ENCODE measurements around the gene TNFSF8. TPM values are rescaled to one million over a fixed set of nuclear protein-coding genes. Genes with fewer than 3 reads are reported as not detected.
A peak's percentile ranks its signal among the peaks of the same experiment; 100 is the strongest.

The TNFSF8 gene
- total RNA-seq, 1 experiment from 2014 or later: not detected

GRCh38 chr9:114856942-114857315 lies 73.5 kb downstream of the TNFSF8 start:
- BruUV-seq (replicated peaks): no TSS peak
- no peaks in the 10 kb centered on the region for H3K9me3 Mint-ChIP-seq (ENCODE audit: unreplicated experiment)

GRCh38 chr9:114856215-114856941 lies 74.0 kb downstream of the TNFSF8 start:
- ChIA-PET CTCF (interaction anchor here (0.6 to 2.7 kb wide), 8 partner anchors 26 to 1373 kb away, joined by 3 to 6 read pairs (median 3); no protein-coding TSS in a partner anchor), POLR2A (interaction anchor here (0.6 to 1.6 kb wide), 10 partner anchors 9 to 165 kb away, joined by 3 to 6 read pairs (median 4); partner anchors contain the start of gene TNFSF15)
- peaks cover 4% of the 10 kb centered on the region for H3K27me3 Mint-ChIP-seq (ENCODE audit: insufficient read depth, unreplicated experiment)
- peak overlapping the region; percentile 66 for H3K27ac Mint-ChIP-seq (ENCODE audit: low read depth, unreplicated experiment)
- no TSS peak for BruUV-seq (replicated peaks)
- H3K4me1 Mint-ChIP-seq (ENCODE audit: insufficient read depth, unreplicated experiment): peaks cover 25% of the 10 kb centered on the region
- TF ChIP-seq CTCF (IDR thresholded peaks at IDR 0.05; ENCODE audit: unreplicated experiment): no peak
- peak; percentile 23 for DNase-seq (ENCODE audit: unreplicated experiment)
- intact Hi-C loops (cut with micrococcal nuclease): loop anchor here (5.0 kb wide), 1 partner anchor 51 kb away; no protein-coding TSS in a partner anchor
- no peaks in the 10 kb centered on the region for H3K9me3 Mint-ChIP-seq (ENCODE audit: unreplicated experiment)
- peaks cover 5% of the 10 kb centered on the region for H3K36me3 Mint-ChIP-seq (ENCODE audit: insufficient read depth, unreplicated experiment)
- no peak overlapping the region for H3K4me3 Mint-ChIP-seq (ENCODE audit: unreplicated experiment)

More at GRCh38 chr9:114856942-114857315, 73.5 kb downstream of the TNFSF8 start:
- TF ChIP-seq CTCF (IDR thresholded peaks at IDR 0.05; ENCODE audit: unreplicated experiment): no peak
- no peak for DNase-seq (ENCODE audit: unreplicated experiment)
- CTCF ChIA-PET: interaction anchor here (0.7 to 2.7 kb wide), 2 partner anchors 176 to 1373 kb away, joined by 3 to 6 read pairs; no protein-coding TSS in a partner anchor
- Mint-ChIP-seq H3K27me3 (ENCODE audit: insufficient read depth, unreplicated experiment) (no peaks in the 10 kb centered on the region), H3K4me3 (ENCODE audit: unreplicated experiment) (no peak overlapping the region), H3K4me1 (ENCODE audit: insufficient read depth, unreplicated experiment) (peaks cover 21% of the 10 kb centered on the region), H3K27ac (ENCODE audit: low read depth, unreplicated experiment) (peak overlapping the region; percentile 66), H3K36me3 (ENCODE audit: insufficient read depth, unreplicated experiment) (peaks cover 5% of the 10 kb centered on the region)
- intact Hi-C loops (cut with micrococcal nuclease): loop anchor here (5.0 kb wide), 1 partner anchor 50 kb away; no protein-coding TSS in a partner anchor
- POLR2A ChIA-PET: interaction anchor here (0.7 to 1.1 kb wide), 2 partner anchors 36 to 166 kb away, joined by 3 read pairs; no protein-coding TSS in a partner anchor

GRCh38 chr9:114855488-114855887 lies 74.9 kb downstream of the TNFSF8 start:
- Mint-ChIP-seq H3K9me3 (ENCODE audit: unreplicated experiment) (no peaks in the 10 kb centered on the region), H3K27ac (ENCODE audit: low read depth, unreplicated experiment) (no peak overlapping the region), H3K4me3 (ENCODE audit: unreplicated experiment) (no peak overlapping the region), H3K36me3 (ENCODE audit: insufficient read depth, unreplicated experiment) (no peaks in the 10 kb centered on the region), H3K4me1 (ENCODE audit: insufficient read depth, unreplicated experiment) (peaks cover 34% of the 10 kb centered on the region), H3K27me3 (ENCODE audit: insufficient read depth, unreplicated experiment) (peaks cover 12% of the 10 kb centered on the region)
- no peak for DNase-seq (ENCODE audit: unreplicated experiment)
- no peak for TF ChIP-seq CTCF (IDR thresholded peaks at IDR 0.05; ENCODE audit: unreplicated experiment)
- ChIA-PET POLR2A (interaction anchor here (0.9 to 1.6 kb wide), 6 partner anchors 10 to 122 kb away, joined by 3 to 4 read pairs (median 4); partner anchors contain the start of gene TNFSF15), CTCF (interaction anchor here (0.6 to 2.7 kb wide), 7 partner anchors 10 to 1445 kb away, joined by 3 to 6 read pairs (median 3); partner anchors contain the start of genes C9orf43 and POLE3)
- intact Hi-C loops (cut with micrococcal nuclease): loop anchor here (5.0 kb wide), 1 partner anchor 52 kb away; no protein-coding TSS in a partner anchor
- no TSS peak for BruUV-seq (replicated peaks)

- H3K9me3 Mint-ChIP-seq (ENCODE audit: unreplicated experiment): no peaks in the 10 kb centered on the region
- intact Hi-C loops (cut with micrococcal nuclease): loop anchor here (5.0 kb wide), 1 partner anchor 52 kb away; no protein-coding TSS in a partner anchor
- no peak for TF ChIP-seq CTCF (IDR thresholded peaks at IDR 0.05; ENCODE audit: unreplicated experiment)
- BruUV-seq (replicated peaks): no TSS peak
- ChIA-PET CTCF (interaction anchor here (0.6 to 2.7 kb wide), 8 partner anchors 9 to 1444 kb away, joined by 3 to 6 read pairs (median 3); partner anchors contain the start of genes C9orf43 and POLE3), POLR2A (interaction anchor here (0.9 to 1.6 kb wide), 3 partner anchors 11 to 49 kb away, joined by 3 to 4 read pairs (median 4); partner anchors contain the start of gene TNFSF15)
- no peak for DNase-seq (ENCODE audit: unreplicated experiment)
- H3K36me3 Mint-ChIP-seq (ENCODE audit: insufficient read depth, unreplicated experiment): no peaks in the 10 kb centered on the region
- H3K27me3 Mint-ChIP-seq (ENCODE audit: insufficient read depth, unreplicated experiment): peaks cover 12% of the 10 kb centered on the region
- no peak overlapping the region for H3K4me3 Mint-ChIP-seq (ENCODE audit: unreplicated experiment)
- H3K27ac Mint-ChIP-seq (ENCODE audit: low read depth, unreplicated experiment): no peak overlapping the region
- H3K4me1 Mint-ChIP-seq (ENCODE audit: insufficient read depth, unreplicated experiment): peaks cover 34% of the 10 kb centered on the region
Measured at GRCh38 chr9:114854736-114855355, 75.5 kb downstream of the TNFSF8 start.

All from MCF 10A (cell line).